Breast epithelium (tissue), 4 donors: ENCODE results near the gene CALN1. TPM values are rescaled to one million over a fixed set of nuclear protein-coding genes. Genes with fewer than 3 reads are reported as not detected.
"Not testable (repeated sequence)": the region's sequence is repeated elsewhere in the genome, so short reads cannot be mapped to it uniquely, and the experiment has no call there.

Experiments used
- DNase-seq, 2 donors: peaks; one replicate each; pipeline ENCODE4 v3.0.0-alpha.2; 2019; ENCODE audit warnings: low spot score in 2 of 2
- H3K27ac ChIP-seq, 2 donors: fragments of 200-600 bp; sonication (generic) in 1 of 2; one replicate each; pipeline ENCODE4 v1.5.1; 2016 to 2019; ENCODE audit warnings: mild to moderate bottlenecking in 1 of 2
- H3K27me3 ChIP-seq, 2 donors: fragments of 200-600 bp; sonication (generic) in 1 of 2; one replicate each; pipeline versions ENCODE4 v1.5.1 to v1.6.0; 2017 to 2019; ENCODE audit warnings: control low read depth in 1 of 2, mild to moderate bottlenecking in 1 of 2
- H3K36me3 ChIP-seq: fragments of 200-600 bp; one replicate; pipeline ENCODE4 v1.5.1; 2019
- H3K4me1 ChIP-seq, 2 donors: fragments of 200-600 bp; sonication (generic); one replicate each; pipeline ENCODE4 v1.5.1; 2016 to 2019; ENCODE audit warnings: control low read depth in 1 of 2
- H3K4me3 ChIP-seq, 3 donors: fragments of 200-600 bp; sonication (generic); 1 replicate in 2 of 3; 2 replicates in 1 of 3; pipeline ENCODE4 v1.5.1; 2016 to 2019; ENCODE audit warnings: mild to moderate bottlenecking in 3 of 3, moderate library complexity in 2 of 3
- H3K9me3 ChIP-seq, 2 donors: fragments of 200-600 bp; sonication (generic) in 1 of 2; one replicate each; pipeline ENCODE4 v1.5.1; 2016 to 2019; ENCODE audit warnings: control low read depth in 1 of 2
- POLR2A ChIP-seq: fragments of 450-650 bp; IDR thresholded peaks from one replicate; pipeline ENCODE4 v1.6.1; 2016; ENCODE audit warnings: antibody characterized with exemption, mild to moderate bottlenecking, moderate library complexity
- POLR2AphosphoS5 ChIP-seq, 3 donors: sonication (generic); formaldehyde crosslinking; IDR thresholded peaks; one replicate each; pipeline ENCODE4 v1.6.1; 2017; ENCODE audit warnings: antibody characterized with exemption in 3 of 3
- intact Hi-C: fragments of 100-400 bp; cut with DNase I; formaldehyde crosslinking; loops from one replicate; pipeline ENCODE4 v1.15.1; 2023; ENCODE audit warnings: low total_unique reads
- total RNA-seq, 3 donors: library from RNA; depleted of rRNA; stranded (reverse); fragments of >200 nt; gene quantifications; one replicate each; pipeline ENCODE4 v1.1.0, GENCODE V29; 2016
- TF ChIP-seq, protein P1 (sequence below), 3 donors: fragments of 450-650 bp; IDR thresholded peaks; one replicate each; pipeline ENCODE4 v1.5.1; 2016 to 2017; ENCODE audit warnings: antibody characterized with exemption in 3 of 3, mild to moderate bottlenecking in 3 of 3, moderate library complexity in 3 of 3

Gene CALN1
- under 1 TPM; under 0.01 to 0.33 (median 0.15) TPM for total RNA-seq

DNA sequence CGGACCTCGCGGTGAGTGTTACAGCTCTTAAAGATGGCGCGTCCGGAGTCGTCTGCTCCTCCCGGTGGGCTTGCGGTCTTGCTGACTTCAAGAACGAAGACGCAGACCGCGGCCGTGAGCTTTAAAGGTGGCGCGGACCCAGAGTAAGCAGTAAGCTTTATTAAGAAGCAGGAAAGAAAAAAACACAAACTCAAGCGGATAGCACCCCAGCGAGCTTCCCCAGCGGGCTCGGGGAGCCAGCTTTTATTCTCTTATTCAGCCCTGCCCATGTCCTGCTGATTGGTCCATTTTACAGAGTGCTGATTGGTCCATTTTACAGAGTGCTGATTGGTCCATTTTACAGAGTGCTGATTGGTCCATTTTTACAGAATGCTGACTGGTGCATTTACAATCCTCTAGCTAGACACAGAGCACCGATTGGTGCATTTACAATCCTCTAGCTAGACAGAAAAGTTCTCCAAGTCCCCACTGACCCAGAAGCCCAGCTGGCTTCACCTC, at the start of gene CALN1:
Gene CALN1, minus strand, starts transcription at position 218 of the 498 bp plus-strand sequence.
- H3K36me3 ChIP-seq, H3K27ac ChIP-seq, H3K27me3 ChIP-seq, intact Hi-C loops, H3K4me3 ChIP-seq, DNase-seq, H3K4me1 ChIP-seq: not testable (repeated sequence)
- peaks cover 6 to 15% of the 10 kb centered on the region in 2 donors for H3K9me3 ChIP-seq

- H3K27me3 ChIP-seq = peaks cover 0 to under 1% of the 10 kb centered on the region in 2 donors
- peaks cover 11 to 12% of the 10 kb centered on the region in 2 donors for H3K9me3 ChIP-seq
- no peak overlapping the region for H3K27ac ChIP-seq
- TF ChIP-seq POLR2AphosphoS5 (IDR thresholded peaks at IDR 0.05) = no peak
- TF ChIP-seq POLR2A = no peak
- TF ChIP-seq, protein P1, sequence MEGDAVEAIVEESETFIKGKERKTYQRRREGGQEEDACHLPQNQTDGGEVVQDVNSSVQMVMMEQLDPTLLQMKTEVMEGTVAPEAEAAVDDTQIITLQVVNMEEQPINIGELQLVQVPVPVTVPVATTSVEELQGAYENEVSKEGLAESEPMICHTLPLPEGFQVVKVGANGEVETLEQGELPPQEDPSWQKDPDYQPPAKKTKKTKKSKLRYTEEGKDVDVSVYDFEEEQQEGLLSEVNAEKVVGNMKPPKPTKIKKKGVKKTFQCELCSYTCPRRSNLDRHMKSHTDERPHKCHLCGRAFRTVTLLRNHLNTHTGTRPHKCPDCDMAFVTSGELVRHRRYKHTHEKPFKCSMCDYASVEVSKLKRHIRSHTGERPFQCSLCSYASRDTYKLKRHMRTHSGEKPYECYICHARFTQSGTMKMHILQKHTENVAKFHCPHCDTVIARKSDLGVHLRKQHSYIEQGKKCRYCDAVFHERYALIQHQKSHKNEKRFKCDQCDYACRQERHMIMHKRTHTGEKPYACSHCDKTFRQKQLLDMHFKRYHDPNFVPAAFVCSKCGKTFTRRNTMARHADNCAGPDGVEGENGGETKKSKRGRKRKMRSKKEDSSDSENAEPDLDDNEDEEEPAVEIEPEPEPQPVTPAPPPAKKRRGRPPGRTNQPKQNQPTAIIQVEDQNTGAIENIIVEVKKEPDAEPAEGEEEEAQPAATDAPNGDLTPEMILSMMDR (IDR thresholded peaks at IDR 0.05) = no peak
- H3K4me1 ChIP-seq = no peaks in the 10 kb centered on the region
- no peak for DNase-seq
- H3K36me3 ChIP-seq = no peaks in the 10 kb centered on the region
- intact Hi-C loops = no loop called here
- no peak overlapping the region for H3K4me3 ChIP-seq
These were observed 41.3 kb upstream of the CALN1 start for GRCh38 chr7:72453471-72453870.

GRCh38 chr7:72447465-72448204, 35.5 kb upstream of the CALN1 start:
- TF ChIP-seq POLR2AphosphoS5 (IDR thresholded peaks at IDR 0.05) = no peak
- TF ChIP-seq POLR2A = no peak
- TF ChIP-seq, protein P1 (IDR thresholded peaks at IDR 0.05) = no peak
- Histone ChIP-seq H3K4me1 (no peaks in the 10 kb centered on the region), H3K4me3 (no peak overlapping the region), H3K27ac (no peak overlapping the region), H3K9me3 (peaks cover under 1 to 2% of the 10 kb centered on the region in 2 donors), H3K27me3 (peaks cover 0 to 7% of the 10 kb centered on the region in 2 donors), H3K36me3 (no peaks in the 10 kb centered on the region)
- no peak for DNase-seq
- intact Hi-C loops = no loop called here

DNA sequence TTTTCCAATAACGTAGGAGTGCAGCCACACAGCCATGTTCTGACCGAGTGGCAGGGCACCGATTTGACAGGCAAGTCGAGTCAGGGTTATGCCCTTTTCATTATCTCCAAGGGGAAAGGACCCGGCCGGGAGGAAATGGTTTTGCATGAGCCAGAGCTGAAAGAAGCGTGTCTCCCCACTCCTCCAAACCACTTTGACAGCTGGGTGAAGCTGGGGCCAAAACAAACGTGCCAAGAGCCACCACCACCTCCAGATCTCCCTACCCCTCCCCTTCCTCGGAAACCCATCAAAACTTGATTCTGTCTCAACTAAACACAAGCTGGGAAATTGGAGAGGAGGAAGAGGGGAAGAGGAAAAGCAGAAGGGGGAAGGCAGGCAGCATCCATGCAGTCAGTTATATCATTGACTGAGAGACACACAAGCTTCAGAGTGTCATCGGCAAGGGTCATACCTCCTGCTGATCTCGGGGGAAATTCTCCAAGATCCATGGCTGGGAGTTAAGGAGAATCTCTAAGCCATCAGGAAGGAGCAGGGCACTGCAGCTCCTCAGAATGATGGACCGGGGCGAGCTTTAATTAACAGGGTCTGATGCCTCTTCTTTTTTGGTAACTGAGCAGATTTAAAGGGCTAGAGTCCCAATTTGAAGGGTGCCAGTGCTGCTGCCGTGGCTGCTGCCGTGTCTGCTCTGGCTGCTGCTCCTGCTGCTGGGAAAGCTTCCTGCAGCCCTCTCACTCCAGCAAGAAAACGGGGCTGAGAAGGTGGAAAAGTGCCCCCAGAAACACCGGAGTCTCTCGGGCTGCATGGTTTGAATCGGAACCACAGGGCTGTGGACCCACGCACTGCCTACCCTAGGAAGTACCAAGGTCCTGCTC, 34.7 kb upstream of the CALN1 start:
- DNase-seq = no peak
- TF ChIP-seq POLR2A (no peak), POLR2AphosphoS5 (IDR thresholded peaks at IDR 0.05) (no peak)
- TF ChIP-seq, protein P1 (IDR thresholded peaks at IDR 0.05) = no peak

DNA sequence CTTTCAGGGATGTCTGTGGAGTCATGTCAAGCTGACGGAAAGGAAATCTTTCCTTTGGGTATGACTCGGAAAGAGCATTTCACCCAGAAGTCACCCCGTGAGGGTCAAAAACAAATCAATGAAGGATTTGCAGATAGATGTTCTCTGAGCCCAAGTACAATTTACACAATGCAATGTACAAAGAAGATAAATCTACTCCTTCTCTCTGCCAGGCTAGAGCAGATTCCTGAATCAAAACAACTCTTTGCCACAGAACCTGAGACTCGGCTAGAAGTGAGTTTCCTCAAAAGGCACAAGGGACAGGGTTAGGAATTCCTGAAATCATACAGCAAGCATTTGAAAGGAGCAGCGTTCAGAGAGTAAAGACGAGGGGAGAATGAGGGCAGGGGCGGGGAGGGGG, 34.0 kb upstream of the CALN1 start:
- no peak for TF ChIP-seq POLR2AphosphoS5 (IDR thresholded peaks at IDR 0.05)
- TF ChIP-seq POLR2A = no peak
- TF ChIP-seq, protein P1 (IDR thresholded peaks at IDR 0.05) = no peak
- no peak overlapping the region for H3K4me3 ChIP-seq
- H3K27me3 ChIP-seq = peaks cover 0 to 7% of the 10 kb centered on the region in 2 donors
- H3K27ac ChIP-seq = no peak overlapping the region
- no peaks in the 10 kb centered on the region for H3K4me1 ChIP-seq
- H3K9me3 ChIP-seq = no peaks in the 10 kb centered on the region
- no peaks in the 10 kb centered on the region for H3K36me3 ChIP-seq
- no peak for DNase-seq
- intact Hi-C loops = no loop called here

More for the DNA sequence above, 34.7 kb upstream of the CALN1 start:
- no peak overlapping the region for H3K4me3 ChIP-seq
- intact Hi-C loops = no loop called here
- H3K27me3 ChIP-seq = peaks cover 0 to 7% of the 10 kb centered on the region in 2 donors
- no peaks in the 10 kb centered on the region for H3K9me3 ChIP-seq
- H3K4me1 ChIP-seq = no peaks in the 10 kb centered on the region
- H3K36me3 ChIP-seq = no peaks in the 10 kb centered on the region
- no peak overlapping the region for H3K27ac ChIP-seq
